Islet precursor cell (in vitro differentiated cells): Measurements from ENCODE around the gene CTNNA3.

ENCODE experiments used
- DNase-seq: peaks from one replicate; pipeline ENCODE4 v3.0.0-alpha.2; 2018

CTNNA3 gene

GRCh38 chr10:67306588-67307205 lies 389.3 kb downstream of the CTNNA3 start:
- DNase-seq = no peak

GRCh38 chr10:67302701-67303100 lies 393.3 kb downstream of the CTNNA3 start:
- no peak for DNase-seq

- no peak for DNase-seq
These were observed 396.2 kb downstream of the CTNNA3 start for GRCh38 chr10:67299761-67300160.

- no peak for DNase-seq
These were observed 398.3 kb downstream of the CTNNA3 start for GRCh38 chr10:67297637-67298181.

- no peak for DNase-seq
These were observed 399.1 kb downstream of the CTNNA3 start for GRCh38 chr10:67296926-67297325.

GRCh38 chr10:67288688-67289410 lies 407.1 kb downstream of the CTNNA3 start:
- DNase-seq = no peak

- no peak for DNase-seq
These were observed 411.4 kb downstream of the CTNNA3 start for GRCh38 chr10:67284589-67284988.

- DNase-seq = no peak
These were observed 413.1 kb downstream of the CTNNA3 start for GRCh38 chr10:67282871-67283270.

GRCh38 chr10:67280405-67280804 lies 415.6 kb downstream of the CTNNA3 start:
- DNase-seq = peak; percentile 91

GRCh38 chr10:67277402-67277801 lies 418.6 kb downstream of the CTNNA3 start:
- peak; percentile 52 for DNase-seq

- no peak for DNase-seq
These were observed 426.2 kb downstream of the CTNNA3 start for GRCh38 chr10:67269828-67270227.

GRCh38 chr10:67268146-67268545 lies 427.8 kb downstream of the CTNNA3 start:
- DNase-seq = no peak

- DNase-seq = no peak
These were observed 433.3 kb downstream of the CTNNA3 start for GRCh38 chr10:67262675-67263074.

GRCh38 chr10:67261300-67261797 lies 434.6 kb downstream of the CTNNA3 start:
- DNase-seq = no peak

- DNase-seq = no peak
These were observed 436.6 kb downstream of the CTNNA3 start for GRCh38 chr10:67259319-67259929.

GRCh38 chr10:67257427-67258144 lies 438.4 kb downstream of the CTNNA3 start:
- DNase-seq = no peak

- DNase-seq = no peak
These were observed 439.0 kb downstream of the CTNNA3 start for GRCh38 chr10:67257018-67257417.

- no peak for DNase-seq
These were observed 445.3 kb downstream of the CTNNA3 start for GRCh38 chr10:67250686-67251085.

- no peak for DNase-seq
These were observed 449.9 kb downstream of the CTNNA3 start for GRCh38 chr10:67246066-67246555.

GRCh38 chr10:67242528-67242927 lies 453.5 kb downstream of the CTNNA3 start:
- no peak for DNase-seq

GRCh38 chr10:67241451-67241850 lies 454.5 kb downstream of the CTNNA3 start:
- DNase-seq = no peak

- no peak for DNase-seq
These were observed 456.0 kb downstream of the CTNNA3 start for GRCh38 chr10:67239864-67240497.
